NCI-H82 treated with DMSO at 0.1 percent for 48 hours (cell line): Measurements from ENCODE around the gene GLCE.
"Not testable (repeated sequence)": the region's sequence is repeated elsewhere in the genome, so short reads cannot be mapped to it uniquely, and the experiment has no call there.

Source experiments
- DNase-seq: peaks from one replicate; lab custom pipeline; 2025; ENCODE audit not compliant: unreplicated experiment; lab: John Stamatoyannopoulos, UW

GLCE gene

GRCh38 chr15:69135499-69135898 is 24.9 kb upstream of the GLCE start:
- no peak for DNase-seq

- no peak for DNase-seq
These were observed 21.5 kb upstream of the GLCE start for GRCh38 chr15:69138963-69139362.

DNA sequence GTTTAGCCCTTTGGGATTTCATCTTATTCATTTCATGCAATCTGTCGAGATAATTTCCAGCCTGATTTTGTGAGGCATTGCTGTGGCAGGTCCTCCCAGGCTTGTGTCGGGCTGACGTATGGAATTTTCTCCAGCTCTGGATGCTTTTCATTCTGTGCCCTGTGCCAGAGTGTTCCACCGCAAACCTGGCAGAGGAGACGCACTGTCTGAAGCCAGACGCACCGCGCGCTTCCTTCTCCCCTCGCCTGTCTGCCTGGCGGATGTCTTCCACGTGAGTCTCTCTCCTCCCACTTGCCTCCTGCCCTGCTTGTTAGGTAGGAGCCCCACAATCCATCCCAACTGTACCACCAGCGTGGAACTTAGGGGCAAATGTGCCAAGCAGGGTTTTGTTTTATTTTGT is 20.1 kb upstream of the GLCE start:
- DNase-seq, result no peak

DNA sequence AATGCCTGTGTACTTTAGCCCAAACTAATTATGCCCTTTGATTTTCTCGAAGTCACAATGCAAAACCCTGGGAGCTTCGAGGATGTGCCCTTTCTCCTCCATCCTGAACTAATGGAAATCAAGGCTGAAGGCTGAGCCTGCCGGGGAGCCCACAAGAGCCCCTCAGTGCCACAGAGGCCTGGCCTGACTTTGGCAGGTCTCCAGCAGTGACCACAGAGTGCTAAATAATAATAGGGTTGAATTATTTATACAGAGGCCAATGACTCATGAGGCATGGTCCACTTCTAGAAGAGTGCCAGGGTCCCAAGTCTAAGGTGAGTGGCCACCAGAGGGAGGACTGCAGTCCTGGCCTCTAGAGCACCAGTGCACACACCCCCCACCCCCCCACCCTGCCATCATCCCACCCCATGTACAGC is 19.1 kb upstream of the GLCE start:
- DNase-seq, result no peak

- DNase-seq, result no peak
These were observed 18.6 kb upstream of the GLCE start for GRCh38 chr15:69141833-69142232.

- DNase-seq, result peak; percentile 98
These were observed 16.5 kb upstream of the GLCE start for GRCh38 chr15:69143756-69144436.

DNA sequence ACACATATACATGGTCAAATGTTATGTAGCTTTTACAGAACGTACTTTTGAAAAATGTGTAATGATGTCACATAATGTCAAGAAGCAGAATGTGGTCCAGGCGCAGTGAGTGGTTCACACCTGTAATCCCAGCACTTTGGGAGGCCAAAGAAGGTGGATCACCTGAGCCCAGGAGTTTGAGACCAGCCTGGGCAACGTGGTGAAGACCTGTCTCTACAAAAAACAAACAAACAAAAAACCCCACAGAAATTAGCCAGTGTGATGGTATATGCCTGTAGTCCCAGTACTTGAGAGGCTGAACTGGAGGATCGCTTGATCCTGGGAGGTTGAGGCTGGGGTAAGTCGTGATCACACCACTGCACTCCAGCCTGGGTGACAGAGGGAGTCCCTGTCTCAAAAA is 15.9 kb upstream of the GLCE start:
- DNase-seq, result no peak

- DNase-seq, result no peak
These were observed 15.2 kb upstream of the GLCE start for GRCh38 chr15:69145149-69145693.

DNA sequence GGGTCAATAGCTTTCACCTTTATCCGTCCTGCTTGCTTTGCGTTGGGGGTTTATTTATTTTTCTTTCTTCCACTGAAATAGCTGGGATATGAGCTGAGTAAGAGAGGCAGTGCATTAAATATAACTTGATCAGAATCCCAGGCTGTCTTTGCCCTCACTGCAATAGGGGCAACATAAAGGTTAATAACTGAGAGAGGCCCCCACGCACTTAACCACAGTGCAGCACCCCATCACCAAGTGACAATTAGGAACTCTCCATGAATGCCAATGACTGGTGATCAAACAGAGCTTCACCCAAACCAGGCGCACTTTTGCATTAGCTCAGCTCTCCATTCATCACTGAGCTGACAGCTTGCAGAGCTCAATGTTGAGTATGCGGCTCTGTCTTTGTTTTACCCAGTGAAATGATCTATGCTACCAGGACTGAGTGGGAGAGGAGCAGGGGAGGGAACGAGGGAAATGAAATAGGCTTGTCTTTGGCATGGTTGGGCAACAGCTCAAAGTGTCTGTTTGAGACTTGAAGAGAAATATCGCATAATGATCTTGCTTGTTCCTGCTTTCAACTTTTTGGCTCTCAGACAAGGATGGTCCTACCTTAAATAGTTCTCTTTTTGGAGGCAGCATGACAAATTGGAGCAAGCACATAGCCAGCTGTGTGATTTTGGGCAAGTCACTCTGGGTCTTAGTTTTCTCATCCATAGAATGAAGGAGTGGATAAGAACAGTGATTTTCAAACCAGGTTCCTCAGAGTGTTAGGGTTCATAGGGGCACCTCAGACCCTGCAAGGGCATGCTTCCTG is 14.5 kb upstream of the GLCE start:
- DNase-seq, result peak; percentile 44

GRCh38 chr15:69146724-69147435 is 13.6 kb upstream of the GLCE start:
- no peak for DNase-seq

DNA sequence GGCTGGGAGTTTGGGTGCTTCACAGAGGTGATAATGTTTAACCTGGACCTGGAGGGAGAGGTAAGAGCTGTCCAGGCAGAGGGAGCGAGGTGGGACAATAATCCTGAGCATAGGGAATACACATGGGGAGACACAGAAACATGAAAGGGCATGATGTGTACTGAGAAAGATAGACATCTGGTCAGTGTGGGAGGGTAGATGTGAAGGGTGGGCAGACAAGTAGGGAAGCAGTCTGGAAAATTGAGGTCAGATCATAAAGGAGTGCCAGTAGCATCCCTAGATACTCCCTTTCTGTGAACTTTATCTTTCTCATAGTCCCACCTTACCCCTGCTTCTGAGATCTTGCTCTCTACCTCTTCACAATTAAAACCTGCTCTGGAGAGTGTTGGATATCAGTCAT is 12.0 kb upstream of the GLCE start:
- no peak for DNase-seq

DNA sequence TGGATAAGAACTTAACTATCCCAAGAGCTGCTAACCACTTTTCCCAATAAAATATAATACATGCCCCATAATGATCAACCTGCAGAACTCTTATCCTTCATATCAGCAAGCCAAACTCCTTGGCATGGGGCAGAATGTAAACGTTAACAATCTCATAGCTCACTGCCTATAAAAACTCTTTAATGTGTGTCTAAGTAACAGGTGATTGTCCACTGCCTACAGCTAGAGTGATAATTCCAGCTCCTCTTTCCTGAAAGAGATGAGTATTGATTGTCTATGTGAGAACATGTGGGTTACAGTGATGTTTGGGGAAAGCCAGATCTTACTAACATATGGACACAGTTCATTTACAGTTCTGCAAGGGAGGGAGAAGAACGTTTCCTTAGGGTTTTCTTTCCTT is 11.3 kb upstream of the GLCE start:
- no peak for DNase-seq

DNA sequence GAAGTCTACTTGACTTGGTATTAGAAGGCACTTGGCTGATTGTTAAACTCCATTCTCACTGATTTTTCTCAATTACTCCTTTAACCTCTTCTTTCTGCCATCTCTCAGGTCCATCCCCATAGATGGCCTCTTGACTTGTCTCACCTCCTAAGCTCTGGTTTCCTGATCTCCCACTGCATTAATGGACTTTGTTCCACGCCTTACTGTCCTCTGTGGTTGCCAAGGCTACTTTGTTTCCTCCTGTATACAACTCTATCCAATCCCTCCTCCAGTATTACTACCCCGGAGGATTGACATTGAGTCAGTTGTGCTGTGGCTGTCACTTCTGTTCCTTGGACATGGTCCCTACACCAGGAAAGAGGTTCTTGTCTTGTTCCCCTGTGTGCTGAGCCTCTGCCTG is 10.6 kb upstream of the GLCE start:
- DNase-seq, result no peak

DNA sequence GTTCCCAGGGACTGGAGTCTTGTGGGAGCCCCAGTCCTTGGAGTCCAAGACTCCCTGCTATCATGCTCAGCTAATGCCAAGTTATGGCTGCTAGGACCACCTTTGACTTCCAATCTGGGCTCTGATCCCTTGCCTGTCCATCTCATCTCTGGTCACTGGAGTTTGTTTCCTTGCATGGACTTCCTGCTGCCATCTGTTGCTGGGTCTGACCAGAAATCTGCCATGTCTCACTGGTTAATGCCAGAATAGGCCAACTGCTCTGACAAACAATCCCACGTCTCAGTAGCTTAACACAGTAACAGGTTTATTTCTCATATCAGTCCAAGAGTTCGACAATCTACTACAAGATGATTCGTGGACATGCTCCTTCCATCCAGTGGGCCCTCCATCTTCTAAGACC is 10.1 kb upstream of the GLCE start:
- DNase-seq, result no peak

GRCh38 chr15:69150841-69151240 is 9.6 kb upstream of the GLCE start:
- DNase-seq, result no peak

- DNase-seq, result no peak
These were observed 7.4 kb upstream of the GLCE start for GRCh38 chr15:69153046-69153445.

- DNase-seq, result not testable (repeated sequence)
These were observed 6.8 kb upstream of the GLCE start for GRCh38 chr15:69153587-69153986.

DNA sequence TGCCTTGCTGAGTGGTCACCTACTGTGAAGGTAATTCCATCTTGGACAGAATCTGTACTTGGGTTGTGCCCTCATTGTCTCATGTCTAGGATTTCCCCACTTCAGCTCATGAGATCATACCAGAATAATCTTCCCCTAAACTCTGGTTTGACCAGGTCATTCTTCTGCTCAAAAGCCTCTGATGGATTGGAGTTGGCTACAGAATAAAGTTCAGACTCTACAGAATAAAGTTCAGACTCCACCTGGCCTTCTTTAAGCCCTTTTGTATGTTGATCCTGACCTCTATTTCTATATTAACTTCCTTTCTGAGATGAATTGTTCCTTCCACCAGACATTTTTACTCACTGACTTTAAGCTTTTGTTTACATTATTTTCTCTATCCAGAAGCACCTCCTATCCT is 6.4 kb upstream of the GLCE start:
- no peak for DNase-seq

GRCh38 chr15:69154684-69155083 is 5.8 kb upstream of the GLCE start:
- DNase-seq, result no peak

DNA sequence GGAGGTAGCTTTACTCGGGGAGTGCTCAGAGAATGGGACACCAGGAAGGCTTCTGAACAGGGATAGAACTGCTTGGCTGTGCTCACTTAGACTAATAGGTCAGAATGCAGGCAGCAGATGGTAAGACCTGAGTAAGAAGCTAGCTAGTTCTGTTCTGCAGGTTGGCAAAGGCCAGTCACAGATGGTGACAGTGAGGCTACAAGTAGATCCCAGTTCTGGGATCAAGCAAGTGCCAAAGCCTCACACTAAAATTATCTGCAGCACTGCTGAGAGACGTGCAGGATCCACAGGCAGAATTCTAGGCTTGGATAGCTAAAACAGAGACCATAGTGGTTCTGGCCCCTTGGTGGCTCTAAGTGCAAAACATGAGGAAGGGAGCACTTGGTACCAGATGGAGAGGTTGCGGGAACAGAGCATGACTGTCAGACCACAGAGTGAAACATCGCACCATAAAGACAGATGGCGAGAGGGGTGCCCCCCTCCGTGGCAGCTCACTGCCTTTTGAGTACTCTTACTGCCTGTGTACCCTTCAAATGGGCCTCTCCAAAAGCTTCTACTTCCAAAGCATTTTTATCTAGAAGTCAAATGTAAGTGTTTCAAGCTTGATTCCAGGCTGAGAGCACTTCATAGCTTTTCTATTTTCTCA is 3.6 kb upstream of the GLCE start:
- peak; percentile 94 for DNase-seq

DNA sequence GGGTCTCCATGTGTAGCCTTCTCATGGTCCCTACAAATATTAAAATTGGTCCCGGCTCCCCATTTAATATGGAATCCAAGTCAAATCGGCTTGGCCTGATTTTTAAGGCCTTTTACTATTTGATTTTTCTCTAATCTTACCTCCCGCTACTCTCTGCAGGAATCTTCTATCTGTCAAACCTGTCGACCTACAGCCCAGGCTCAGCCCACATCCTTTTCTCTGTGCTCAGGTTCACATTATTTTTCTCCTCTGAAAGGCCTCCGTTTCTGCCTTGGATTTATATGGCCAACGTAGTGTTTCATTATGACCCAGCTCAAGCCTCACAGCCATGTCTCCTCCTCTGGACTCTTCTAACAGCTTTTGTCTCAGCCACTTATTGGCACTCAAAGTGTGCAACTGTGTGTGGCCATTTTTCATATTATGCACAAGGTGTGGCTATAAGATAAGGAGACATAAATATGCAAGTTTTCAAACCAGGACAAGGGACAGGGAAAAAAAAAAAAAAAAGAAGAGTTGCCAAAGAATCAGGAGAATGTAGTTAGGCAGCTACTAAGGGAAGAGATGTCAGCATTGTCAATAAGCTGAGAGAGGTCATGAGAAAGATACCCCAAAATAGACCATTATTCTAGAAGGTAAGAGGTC is 2.1 kb upstream of the GLCE start:
- DNase-seq, result no peak
